NCI-H146 (cell line): ENCODE data around the gene ERN1.
A peak's percentile ranks its signal among the peaks of the same experiment; 100 is the strongest.

Experiments
- DNase-seq: peaks from one replicate; lab custom pipeline; 2025; lab: John Stamatoyannopoulos, UW

The ERN1 gene

DNA sequence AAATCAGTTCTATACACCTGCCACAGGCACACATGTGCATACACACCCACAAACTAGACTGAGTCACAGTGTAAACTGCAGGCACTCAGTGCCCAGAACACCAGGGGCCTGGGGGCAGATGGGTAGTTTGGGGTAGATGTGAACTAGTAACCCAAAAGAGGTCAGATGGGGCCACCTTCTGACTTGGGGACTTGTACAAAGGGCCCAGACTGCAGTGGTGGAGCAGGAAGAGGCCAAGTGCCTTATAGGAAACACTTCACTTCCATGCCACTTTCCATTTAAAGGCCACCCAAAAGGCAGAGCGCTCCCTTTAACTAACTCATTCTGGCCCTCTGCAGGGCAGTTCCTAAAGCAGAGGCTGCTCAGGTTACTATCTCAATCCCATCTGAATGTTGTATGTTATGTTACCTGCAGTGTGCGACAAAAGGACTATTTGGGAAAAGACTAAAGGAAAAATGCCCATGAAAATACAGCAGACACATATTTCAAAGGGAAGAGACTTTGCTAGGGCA, 27.8 kb upstream of the ERN1 start:
- DNase-seq, result no peak

DNA sequence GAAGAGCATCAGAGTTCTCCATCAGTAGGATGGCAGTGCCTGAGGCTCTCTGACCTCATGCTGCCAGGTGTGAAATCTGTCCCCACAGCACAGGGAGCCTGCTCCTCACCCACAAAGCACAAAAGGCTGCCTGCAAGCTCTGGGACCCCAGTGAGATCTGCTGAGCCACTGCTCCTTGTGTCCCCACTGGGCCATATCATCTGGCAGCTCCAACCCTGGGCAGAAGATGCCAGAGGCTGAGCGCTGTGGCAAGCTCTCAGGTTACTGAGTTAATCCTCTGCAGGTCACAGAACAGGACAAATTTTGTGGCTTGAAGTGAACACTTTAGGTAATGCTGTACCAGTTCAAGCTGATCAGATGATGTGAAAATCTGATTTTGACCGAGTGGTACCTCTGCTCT, 26.7 kb upstream of the ERN1 start:
- DNase-seq, result no peak

DNA sequence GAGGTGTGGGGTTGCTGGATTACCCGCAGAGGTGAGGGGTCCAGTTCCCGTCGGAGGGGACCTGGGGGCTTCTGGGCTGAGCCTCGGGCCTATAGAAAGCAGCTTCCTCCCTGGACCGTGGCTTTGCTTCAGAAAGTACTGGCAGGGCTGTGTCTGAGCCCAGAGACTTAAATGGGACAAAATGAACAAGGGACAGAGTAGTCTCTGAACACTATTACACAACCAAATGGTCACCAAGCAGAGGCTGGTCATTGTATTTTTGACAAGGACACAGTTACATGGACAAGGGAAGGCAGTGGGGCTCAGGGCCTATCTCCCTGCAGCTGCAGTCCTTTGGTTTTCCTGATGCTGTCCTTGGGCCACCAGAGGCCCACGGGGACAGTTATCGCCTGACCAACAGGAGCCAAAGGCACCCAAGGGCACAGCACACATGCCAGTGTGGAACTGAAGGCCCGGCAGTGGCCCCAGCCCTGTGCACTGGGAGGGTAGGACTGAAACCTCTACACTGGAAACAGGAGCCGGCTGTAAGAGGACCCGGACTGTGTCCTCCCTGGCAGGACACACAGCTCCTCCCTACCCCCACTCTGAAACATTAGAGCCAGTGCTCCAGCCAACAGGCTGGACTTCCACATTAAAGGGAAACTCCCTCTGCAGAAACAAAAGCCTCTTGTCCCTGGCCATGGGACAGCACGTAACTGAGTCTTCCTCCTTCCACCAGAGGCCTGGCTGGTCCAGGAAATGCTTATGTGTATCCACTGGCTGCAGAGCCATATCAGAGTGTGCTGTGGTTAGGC, 26.0 kb upstream of the ERN1 start:
- DNase-seq, result no peak

DNA sequence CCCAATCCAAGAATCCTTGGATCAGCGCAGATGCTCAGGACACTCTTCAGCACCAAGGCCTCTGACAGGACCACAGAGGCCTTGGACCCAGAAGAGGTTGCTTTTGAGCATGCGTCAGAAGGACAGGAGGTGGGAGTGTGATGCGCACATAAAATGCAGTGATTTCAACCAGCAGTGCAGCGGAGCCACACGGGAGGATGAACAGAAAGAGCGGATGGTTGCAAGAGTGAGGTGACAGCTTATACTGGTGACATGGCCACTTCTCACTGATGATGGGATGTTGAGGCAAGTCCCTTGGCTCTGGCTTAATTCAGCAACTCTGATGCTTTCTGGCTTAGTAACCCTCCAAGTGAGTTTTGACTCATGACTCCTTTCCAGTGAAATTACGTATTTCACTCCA, 25.2 kb upstream of the ERN1 start:
- no peak for DNase-seq

DNA sequence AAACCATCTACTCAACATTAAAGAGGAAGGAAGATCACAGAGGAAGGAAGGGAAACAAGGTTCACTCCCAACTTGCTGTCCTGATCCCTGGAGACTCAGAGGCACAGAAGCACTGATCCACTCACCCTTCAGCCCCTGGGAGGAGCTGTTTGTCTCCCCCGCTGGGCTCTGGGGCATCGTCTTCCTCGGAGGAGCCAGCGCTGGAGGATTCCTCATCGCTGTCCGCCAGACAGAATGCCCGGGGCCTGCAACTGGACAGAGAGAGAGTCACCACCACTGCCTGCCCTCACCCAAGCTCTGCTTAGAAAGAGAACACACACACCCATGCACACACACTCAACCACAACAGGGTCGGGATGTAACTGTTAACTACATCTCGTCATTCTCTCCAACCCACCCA, 24.8 kb upstream of the ERN1 start:
- DNase-seq, result no peak

DNA sequence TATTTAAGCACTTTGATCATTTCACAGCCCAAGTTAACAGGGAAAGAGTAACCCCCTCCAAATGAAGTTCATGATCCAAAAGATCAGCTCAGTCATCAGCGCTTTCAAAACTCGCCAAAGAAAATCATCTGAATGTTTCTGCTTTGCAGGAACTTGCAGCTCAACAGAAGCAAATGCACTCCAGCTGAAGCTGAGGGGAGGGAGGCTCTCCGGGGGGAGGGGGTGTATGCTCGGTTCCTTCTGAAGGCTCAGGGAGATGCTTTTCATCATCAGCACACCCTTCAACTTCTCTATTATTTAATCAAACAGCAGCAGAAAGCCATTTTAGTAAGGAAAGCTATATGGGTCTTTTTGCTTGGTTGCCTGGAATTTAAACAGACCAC, 24.4 kb upstream of the ERN1 start:
- DNase-seq, result no peak

DNA sequence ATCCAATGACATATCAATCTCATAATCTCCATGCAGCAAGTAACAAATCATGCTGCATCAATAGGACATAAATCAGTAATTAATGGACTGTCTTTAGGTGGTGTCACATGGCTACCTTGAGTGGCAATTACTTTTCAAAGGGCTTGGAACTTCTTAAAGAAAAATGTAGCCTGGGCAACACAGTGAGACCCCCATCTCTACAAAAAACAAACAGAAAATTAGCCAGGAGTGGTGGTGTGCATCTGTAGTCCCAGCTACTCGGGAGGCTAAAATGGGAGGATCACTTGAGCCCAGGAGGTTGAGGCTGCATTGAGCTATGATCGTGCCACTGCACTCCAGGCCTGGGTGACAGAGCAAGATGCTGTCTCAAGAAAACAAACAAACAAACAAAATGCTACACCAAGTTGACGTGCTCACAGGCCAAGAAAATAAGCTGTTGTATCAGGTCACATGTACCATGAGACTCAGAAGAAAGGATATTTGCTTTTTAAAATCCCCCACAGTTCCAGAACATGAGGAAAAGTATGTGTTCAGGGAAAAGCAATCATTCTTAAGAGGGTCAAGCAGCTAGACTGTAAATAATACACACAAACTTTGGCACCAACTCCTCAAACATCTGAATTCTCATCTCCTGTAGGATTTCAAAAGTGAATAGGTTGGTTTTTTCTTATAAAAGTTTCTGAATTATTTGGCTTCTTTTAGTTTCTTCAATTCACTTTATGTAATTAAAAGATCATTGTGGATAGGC, 23.8 kb upstream of the ERN1 start:
- DNase-seq, result no peak

DNA sequence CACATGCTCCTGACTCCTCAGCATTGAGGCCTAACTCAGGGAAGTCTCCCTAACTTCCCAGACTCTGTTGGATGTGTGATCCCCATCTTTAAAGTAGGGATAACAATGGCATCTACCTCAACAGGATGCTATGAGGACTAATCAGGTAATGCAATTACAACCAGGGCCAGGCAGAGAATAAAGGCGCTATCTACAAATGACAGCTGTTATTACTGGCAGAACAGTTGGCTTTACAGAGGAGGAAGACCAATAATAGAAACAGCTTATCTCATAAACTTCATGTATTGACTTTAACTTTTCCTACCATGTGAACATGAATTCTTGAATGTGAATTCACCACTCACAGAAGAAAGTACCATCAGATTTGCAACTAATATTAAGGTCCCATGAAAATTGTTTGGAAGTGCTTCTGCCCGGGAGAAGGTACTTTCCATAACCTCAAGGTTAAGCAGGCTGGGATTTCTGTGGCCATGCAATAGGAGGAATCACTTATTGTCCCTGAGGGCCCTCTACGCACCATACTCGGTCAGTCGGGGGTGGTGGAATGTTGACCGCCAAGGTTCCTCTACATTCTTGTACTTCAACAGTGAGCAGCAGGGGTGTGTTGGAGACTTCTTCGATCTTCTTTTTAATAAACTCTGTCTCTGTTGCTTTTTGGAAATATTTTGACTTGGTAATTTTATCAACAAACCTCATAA, 22.6 kb upstream of the ERN1 start:
- no peak for DNase-seq

DNA sequence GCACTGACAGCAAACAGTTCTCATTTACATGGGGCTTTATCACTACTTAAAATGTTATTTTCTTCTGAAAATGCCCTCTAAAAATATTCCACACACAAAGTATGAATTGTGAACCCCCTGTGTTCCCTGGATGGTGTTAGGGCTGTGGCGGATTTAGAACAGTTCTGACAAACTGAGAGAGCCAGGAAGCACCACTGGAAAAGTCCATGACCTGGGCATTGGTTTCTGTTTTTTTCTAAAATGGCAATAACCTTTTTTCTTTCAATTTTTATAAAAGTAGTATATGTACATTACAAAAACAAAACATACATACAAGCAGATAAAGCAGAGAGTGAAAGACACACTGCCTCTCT, 21.0 kb upstream of the ERN1 start:
- DNase-seq, result no peak

DNA sequence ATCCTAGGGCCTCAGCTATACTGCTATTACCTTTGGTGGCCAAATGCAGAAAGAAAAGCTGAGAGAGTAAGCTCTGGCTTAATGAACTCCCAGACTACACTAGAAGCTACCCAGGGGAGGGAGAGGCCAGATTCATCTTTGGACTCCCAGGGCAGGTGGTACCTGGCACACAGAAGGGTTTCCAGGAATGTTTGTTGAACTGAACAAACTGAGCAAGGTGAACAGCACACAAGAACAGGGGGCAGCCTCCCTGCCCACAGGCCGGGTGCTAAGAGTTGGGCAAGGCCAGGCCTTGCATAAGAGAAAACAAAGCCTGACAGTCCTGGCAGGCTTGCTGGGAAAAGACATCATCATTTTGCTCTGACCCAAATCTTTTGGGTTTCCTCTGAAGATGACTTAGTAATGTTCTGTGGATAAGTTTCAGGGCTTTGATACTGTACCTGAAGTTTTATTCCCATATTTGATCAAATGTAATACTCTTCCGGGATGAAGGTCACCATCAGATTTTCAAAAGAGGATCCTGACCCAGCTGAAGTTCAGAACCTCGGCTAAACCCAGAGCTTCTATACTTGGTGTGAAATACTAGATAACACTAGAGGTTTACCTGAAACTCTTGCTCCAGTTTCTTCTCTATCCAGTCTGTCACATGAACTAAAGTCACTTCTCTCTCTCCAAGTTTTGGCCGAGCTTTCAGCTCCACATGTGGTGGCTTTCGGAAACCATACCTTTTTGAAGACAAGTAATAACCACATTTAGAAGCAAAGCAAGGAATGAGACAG, 20.5 kb upstream of the ERN1 start:
- DNase-seq, result no peak

DNA sequence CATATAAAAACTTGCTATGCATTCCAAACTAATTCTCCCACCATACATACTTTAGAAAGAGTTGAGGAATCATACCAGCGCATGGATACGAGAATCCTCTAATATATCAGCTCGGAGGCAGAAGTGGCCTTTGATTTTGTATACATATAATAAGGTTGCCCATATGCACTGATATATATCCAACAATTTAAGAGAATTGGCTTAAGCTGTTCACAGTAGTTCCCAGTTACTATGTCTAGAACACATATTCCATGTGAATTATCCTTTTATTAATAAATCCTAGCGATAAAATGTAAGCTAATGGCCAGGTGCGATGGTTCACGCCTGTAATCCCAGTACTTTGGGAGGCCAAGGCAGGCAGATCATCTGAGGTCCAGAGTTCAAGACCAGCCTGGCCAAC, 19.3 kb upstream of the ERN1 start:
- DNase-seq, result no peak

DNA sequence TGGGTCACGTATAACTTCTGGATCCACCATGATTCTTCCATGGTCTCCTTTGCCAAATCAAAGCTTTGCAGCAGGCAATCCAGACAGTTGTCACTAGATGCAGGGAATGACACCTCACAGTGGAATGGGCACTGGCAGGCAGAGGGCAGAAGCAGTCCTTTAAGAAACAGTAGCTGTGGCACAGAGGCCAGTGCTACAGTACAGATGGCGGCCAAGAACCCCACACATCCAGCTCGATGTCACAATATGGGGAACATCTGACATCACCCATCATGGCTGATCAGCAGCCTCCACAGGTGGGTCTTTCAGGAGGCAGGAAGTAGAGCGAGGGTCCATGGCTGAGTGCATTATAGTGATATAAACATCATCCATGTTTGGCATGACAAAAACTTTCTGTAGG, 18.8 kb upstream of the ERN1 start:
- DNase-seq, result no peak

DNA sequence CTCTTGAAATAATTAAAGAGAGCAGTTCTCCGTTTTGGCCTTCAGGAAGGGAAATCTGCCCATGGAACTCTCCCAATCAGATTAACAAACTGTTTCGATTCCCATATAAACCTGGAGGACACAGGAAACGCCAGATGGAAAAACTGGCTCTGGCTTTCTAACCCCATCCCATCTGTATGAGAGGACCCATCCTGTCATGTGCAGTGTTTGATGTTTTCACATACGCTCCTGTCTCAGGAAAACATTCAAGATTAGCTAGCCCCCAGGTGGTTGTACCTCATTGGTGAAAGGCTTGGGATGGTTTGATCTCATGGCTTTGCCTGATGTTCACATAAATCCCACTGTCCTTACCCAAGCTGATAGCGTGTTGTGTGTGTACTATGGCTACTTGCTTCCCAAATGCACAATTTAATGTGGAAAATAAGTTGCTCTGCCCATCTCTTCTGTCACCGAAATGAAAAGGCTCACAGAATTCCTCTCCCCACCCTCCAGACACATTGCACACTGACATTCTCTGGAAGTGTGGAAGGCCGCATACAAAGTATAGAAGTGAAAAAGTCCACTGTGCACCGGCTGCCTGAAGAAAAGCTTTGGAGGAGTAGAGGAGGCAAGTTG, 18.2 kb upstream of the ERN1 start:
- DNase-seq, result peak; percentile 9

DNA sequence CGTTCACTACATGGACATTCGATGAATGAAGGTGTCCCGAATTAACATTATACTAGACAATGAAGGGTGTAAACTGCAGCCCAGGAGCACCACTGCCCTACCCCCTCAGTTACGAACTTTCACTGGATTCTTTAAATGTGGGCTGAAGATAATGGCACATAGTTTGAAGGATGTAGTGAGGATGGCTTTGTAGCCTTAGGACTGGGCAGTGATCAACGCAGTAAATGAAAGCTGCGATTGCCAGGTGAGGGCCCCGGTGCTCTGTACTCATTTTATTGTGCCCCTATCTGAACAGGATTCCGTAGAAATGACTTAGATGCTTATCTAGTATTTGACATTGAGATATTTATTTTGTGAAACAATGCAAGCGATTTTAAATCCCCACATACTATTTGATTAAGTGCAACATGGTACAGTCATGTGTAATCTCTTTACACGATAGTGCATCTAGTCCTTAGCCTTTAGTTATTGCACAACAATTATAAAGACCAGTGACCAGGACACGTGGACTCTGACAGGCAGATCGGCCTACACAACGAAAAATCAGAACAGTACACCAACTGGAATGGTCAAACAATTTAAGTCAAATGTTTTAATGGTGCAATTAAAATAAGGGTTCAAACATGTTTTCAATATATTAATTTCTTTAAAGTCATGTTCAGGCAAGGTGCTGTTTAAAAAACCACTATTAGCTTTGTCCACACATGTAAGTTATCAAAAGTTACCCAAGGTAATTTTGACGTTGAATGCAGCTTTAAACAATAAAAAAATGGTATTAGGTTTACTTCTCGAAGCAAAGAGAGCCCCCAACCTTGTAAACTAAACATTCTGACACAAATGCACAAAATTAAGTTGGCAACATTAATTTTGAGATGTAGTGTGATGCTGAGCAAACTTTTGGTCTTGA, 17.4 kb upstream of the ERN1 start:
- peak; percentile 50 for DNase-seq

DNA sequence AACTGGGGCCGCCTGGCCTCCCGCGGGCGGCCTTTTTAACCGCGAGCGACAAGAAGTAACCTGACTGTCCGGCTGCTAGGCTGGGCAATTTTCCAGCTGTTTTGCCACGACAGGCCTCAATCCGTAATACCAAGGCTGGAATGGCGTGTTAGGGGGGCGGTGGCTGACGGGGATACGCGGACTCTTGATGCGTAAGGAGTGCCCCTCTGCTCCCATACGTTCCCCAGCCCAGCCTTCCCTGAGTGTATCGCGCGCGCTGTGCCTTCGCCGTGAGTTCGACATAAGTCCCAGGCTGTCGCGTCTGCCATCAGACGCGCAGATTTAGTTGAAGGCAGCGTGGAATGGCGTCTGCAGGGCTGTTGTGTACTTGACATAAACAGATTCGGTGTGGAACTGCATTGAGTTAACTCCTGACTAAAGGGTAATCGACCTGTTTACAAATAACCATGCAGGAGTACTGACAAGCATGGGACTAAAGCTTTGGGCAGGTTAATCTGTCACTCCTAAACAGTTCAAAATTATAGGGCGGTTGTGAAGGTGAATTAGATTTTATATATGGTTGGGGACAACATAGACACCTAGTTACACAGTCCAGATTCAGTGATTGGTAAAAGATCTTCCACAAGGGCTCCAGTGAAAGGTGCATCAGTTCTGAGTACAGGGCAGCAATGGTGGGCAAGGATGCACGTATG, 16.6 kb upstream of the ERN1 start:
- DNase-seq, result peak; percentile 79

DNA sequence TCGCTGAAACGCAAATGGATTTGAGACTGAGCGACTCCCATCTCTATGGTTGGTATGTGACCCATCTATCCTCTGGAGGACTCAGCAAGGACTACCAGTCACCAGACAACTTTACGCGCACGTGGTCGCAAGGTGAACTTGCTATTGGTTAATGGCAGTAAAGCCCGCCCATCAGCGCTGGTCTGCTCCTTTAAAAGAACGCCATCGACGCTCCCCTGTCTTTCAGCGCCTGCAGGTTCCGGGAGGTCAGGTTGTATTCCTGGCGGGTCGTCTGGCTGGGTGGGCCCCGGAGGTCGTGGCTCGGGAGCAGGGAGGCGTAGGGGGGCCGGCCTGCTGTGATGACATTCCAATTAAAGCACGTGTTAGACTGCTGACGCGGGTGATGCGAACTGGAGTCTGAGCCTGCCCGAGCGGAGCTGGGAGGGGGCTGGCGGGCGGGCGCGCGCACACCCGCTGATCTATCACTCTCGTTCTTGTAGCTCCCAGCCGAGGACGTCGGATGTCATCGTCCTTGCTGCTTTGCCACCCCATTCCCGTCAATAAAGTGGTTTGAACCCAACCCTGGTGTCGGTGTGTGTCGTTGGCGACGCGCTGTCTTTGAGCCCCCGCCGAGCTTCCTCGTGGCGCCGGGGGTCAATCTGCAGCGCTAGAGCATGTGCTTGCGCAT, 15.9 kb upstream of the ERN1 start:
- peak; percentile 99 for DNase-seq

DNA sequence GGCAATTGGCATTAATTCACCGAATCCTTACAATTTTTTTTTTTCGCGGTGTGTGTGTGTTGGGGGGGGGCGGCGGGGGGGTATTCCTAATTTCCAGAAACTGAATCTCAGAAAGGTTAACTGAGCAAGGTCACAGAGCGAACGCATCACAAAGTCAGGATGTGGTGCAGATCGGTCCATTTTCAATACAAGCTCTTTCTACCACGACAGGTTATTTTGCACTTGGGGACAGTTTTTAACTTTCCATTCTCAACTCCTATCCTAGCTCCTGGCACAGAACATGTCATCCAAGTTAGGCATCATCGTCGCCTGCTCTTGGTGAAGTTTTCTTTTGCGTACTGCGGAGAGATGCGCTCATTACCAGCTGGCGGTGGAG, 15.4 kb upstream of the ERN1 start:
- DNase-seq, result no peak

DNA sequence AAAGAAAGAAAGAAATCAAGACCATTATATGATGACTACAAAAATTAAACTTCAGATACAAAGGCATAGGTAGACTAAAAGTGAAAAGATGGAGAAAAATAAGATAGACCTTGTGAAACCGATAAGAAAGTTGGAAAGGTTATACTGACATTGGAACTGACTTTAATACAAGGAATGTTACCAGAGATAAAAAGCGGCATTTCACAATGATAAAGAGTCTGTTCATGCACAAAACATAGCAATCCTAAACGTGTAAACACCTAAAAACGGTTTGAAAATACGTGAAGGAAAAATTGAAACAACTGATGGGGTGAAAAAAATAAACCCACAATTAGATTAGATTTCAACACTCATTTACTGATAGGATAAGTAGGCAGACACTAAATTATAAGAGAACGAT, 9.6 kb upstream of the ERN1 start:
- no peak for DNase-seq

DNA sequence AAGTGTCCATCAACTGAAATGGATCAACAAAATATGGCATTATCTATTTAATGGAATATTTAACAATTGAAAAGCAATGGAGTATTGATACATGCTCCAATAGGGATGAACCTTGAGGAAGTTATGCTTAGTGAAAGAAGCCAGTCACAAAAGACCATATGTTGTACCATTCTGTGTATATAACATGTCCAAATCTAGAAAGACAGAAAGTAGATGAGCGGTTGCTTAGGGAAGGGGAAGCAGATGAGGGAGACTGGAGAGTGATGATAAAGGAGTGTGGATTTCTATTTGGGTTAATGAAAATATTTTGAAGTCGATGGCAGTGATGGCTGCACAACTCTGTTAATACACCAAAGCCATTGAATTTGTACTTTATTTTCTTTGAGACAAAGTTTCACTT, 8.5 kb upstream of the ERN1 start:
- no peak for DNase-seq

DNA sequence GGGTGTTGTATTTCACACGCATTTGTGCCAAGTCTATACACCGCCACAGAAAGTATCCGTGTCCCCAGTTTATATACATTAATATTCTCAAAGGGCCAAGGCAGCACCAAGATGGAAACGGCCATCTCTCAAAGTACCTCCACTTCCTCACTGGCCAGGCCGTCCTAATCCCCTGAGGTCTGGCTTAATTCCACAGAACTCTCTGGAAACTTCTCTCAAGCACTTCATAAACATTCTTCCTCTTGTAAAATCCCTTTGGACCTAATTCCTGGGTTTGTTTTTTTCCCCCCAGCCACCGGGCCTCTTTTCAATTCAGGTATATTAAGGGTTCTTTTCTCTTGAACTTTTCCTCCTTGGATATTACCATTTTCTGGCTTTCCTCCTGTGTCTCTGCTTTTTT, 5.1 kb upstream of the ERN1 start:
- DNase-seq, result no peak
